Transverse colon (tissue), 4 donors: Measurements from ENCODE around the gene ABCG2.

Source experiments
- EP300 ChIP-seq: sonication (generic); formaldehyde crosslinking; IDR thresholded peaks from one replicate; pipeline ENCODE4 v1.6.1; 2017; ENCODE audit warnings: antibody characterized with exemption, low read depth
- POLR2AphosphoS5 ChIP-seq, 3 donors: sonication (generic); formaldehyde crosslinking; IDR thresholded peaks; one replicate each; pipeline ENCODE4 v1.6.1; 2016; ENCODE audit warnings: antibody characterized with exemption in 3 of 3
- TF ChIP-seq, protein P1 (sequence below), 5 experiments: fragments of 200-600 bp in 3 of 5; fragments of 450-650 bp in 2 of 5; sonication (generic) in 3 of 5; IDR thresholded peaks; 1 replicate in 2 of 5; 2 replicates in 3 of 5; pipeline ENCODE4 v1.5.1; 2016 to 2017; ENCODE audit warnings: antibody characterized with exemption in 5 of 5, inconsistent platforms in 3 of 5, mild to moderate bottlenecking in 2 of 5, moderate library complexity in 1 of 5

DNA sequence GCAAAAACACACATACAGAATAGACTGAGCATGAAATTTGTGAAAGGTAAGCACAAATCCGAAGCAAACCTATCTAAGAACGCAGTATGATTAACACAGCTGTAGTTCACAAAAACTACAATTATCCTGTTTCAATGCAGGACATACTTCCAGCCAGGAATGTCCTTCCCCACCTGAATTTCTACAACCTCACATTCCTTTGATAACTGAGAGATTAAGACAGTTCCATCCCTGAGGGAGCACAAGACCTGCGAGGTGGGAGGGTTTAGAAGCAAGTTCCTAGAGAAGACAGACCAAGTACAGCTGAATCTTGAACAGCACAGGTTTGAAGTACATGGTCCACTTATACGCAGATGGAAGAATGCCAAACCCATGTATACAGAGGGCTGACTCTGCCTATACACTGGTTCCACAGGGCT lies 10.6 kb downstream of the ABCG2 start:
- TF ChIP-seq POLR2AphosphoS5 (IDR thresholded peaks at IDR 0.05) (no peak), EP300 (no peak)
- TF ChIP-seq, protein P1, sequence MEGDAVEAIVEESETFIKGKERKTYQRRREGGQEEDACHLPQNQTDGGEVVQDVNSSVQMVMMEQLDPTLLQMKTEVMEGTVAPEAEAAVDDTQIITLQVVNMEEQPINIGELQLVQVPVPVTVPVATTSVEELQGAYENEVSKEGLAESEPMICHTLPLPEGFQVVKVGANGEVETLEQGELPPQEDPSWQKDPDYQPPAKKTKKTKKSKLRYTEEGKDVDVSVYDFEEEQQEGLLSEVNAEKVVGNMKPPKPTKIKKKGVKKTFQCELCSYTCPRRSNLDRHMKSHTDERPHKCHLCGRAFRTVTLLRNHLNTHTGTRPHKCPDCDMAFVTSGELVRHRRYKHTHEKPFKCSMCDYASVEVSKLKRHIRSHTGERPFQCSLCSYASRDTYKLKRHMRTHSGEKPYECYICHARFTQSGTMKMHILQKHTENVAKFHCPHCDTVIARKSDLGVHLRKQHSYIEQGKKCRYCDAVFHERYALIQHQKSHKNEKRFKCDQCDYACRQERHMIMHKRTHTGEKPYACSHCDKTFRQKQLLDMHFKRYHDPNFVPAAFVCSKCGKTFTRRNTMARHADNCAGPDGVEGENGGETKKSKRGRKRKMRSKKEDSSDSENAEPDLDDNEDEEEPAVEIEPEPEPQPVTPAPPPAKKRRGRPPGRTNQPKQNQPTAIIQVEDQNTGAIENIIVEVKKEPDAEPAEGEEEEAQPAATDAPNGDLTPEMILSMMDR (IDR thresholded peaks at IDR 0.05): no peak
